LoVo (cell line): Measurements from ENCODE around the gene SORCS2.

Experiments used
- DNase-seq: peaks from one replicate; pipeline ENCODE4 v3.0.0-alpha.2; 2016; ENCODE audit warnings: low spot score

SORCS2 gene

GRCh38 chr4:7763106-7763505, 570.8 kb downstream of the SORCS2 start:
- DNase-seq: no peak

- no peak for DNase-seq
Observed at GRCh38 chr4:7763788-7764187, 571.5 kb downstream of the SORCS2 start.

GRCh38 chr4:7764466-7764865, 572.1 kb downstream of the SORCS2 start:
- DNase-seq: no peak

- DNase-seq: no peak
Observed at GRCh38 chr4:7765666-7766065, 573.3 kb downstream of the SORCS2 start.

- no peak for DNase-seq
Observed at GRCh38 chr4:7766086-7766485, 573.7 kb downstream of the SORCS2 start.

- DNase-seq: no peak
Observed at GRCh38 chr4:7766661-7767345, 574.5 kb downstream of the SORCS2 start.

GRCh38 chr4:7767526-7767925, 575.2 kb downstream of the SORCS2 start:
- no peak for DNase-seq

- DNase-seq: no peak
Observed at GRCh38 chr4:7767966-7768365, 575.6 kb downstream of the SORCS2 start.

GRCh38 chr4:7768736-7769135, 576.4 kb downstream of the SORCS2 start:
- DNase-seq: no peak

- DNase-seq: no peak
Observed at GRCh38 chr4:7769396-7770223, 577.3 kb downstream of the SORCS2 start.

GRCh38 chr4:7770224-7771050, 578.1 kb downstream of the SORCS2 start:
- no peak for DNase-seq

- DNase-seq: no peak
Observed at GRCh38 chr4:7771056-7771455, 578.7 kb downstream of the SORCS2 start.

GRCh38 chr4:7771541-7772507, 579.5 kb downstream of the SORCS2 start:
- no peak for DNase-seq

- DNase-seq: no peak
Observed at GRCh38 chr4:7772711-7773385, 580.5 kb downstream of the SORCS2 start.

- no peak for DNase-seq
Observed at GRCh38 chr4:7773401-7774180, 581.3 kb downstream of the SORCS2 start.

GRCh38 chr4:7774301-7775294, 582.3 kb downstream of the SORCS2 start:
- DNase-seq: no peak

- DNase-seq: no peak
Observed at GRCh38 chr4:7775396-7775795, 583.1 kb downstream of the SORCS2 start.

GRCh38 chr4:7777017-7777710, 584.8 kb downstream of the SORCS2 start:
- no peak for DNase-seq
